Activated CD8-positive, alpha-beta T cell treated with anti-CD3 and anti-CD28 coated beads for 36 hours (primary cell): ENCODE results near the gene DCC. TPM values are rescaled to one million over a fixed set of nuclear protein-coding genes. Genes with fewer than 3 reads are reported as not detected.

ENCODE experiments used
- ATAC-seq: fragments of 200-7000 bp; cut with Tn5 transposase; one replicate; pipeline ENCODE4 v1.10.0; 2021; ENCODE audit warnings: mild to moderate bottlenecking, moderate library complexity
- CTCF ChIA-PET: fragments of 350-600 bp; sonication (Branson Sonifier 250); formaldehyde crosslinking; loops from one replicate; lab custom pipeline; 2021; ENCODE audit warnings: antibody characterized with exemption; lab: Charles Lee
- POLR2A ChIA-PET: fragments of 350-600 bp; sonication (Branson Sonifier 250); formaldehyde crosslinking; loops from one replicate; lab custom pipeline; 2021; ENCODE audit warnings: antibody characterized with exemption; lab: Charles Lee
- DNase-seq: peaks from one replicate; pipeline ENCODE4 v3.0.0-alpha.2; 2020
- H3K27ac Mint-ChIP-seq: one replicate; pipeline ENCODE4 v1.8.0; 2021; ENCODE audit warnings: mild to moderate bottlenecking, mixed read lengths
- H3K27me3 Mint-ChIP-seq: one replicate; pipeline ENCODE4 v1.8.0; 2021; ENCODE audit warnings: mixed read lengths
- H3K36me3 Mint-ChIP-seq: one replicate; pipeline ENCODE4 v1.8.0; 2021; ENCODE audit warnings: low read depth, mixed read lengths
- H3K4me1 Mint-ChIP-seq: one replicate; pipeline ENCODE4 v1.8.0; 2021; ENCODE audit warnings: low read depth, mixed read lengths
- H3K4me3 Mint-ChIP-seq: one replicate; pipeline ENCODE4 v1.8.0; 2021; ENCODE audit warnings: mild to moderate bottlenecking, moderate library complexity, mixed read lengths
- H3K9me3 Mint-ChIP-seq: one replicate; pipeline ENCODE4 v1.8.0; 2021; ENCODE audit warnings: mixed read lengths
- CTCF ChIP-seq: fragments of 200-600 bp; IDR thresholded peaks from one replicate; pipeline ENCODE4 v1.8.0; 2022; ENCODE audit warnings: antibody characterized with exemption, mild to moderate bottlenecking
- intact Hi-C: fragments of 100-400 bp; cut with micrococcal nuclease; formaldehyde crosslinking; loops from one replicate; pipeline ENCODE4 v1.10.0; 2022
- total RNA-seq, 2 experiments: library from RNA; stranded (reverse); gene quantifications; one replicate each; pipeline ENCODE4 v1.2.3, GENCODE V29; 2021

Gene DCC
- total RNA-seq, 2 experiments from 2014 or later: not detected

GRCh38 chr18:52826994-52827393 is 487.0 kb downstream of the DCC start:
- no peaks in the 10 kb centered on the region for H3K4me1 Mint-ChIP-seq
- no peak overlapping the region for H3K4me3 Mint-ChIP-seq
- intact Hi-C loops: no loop called here
- no peaks in the 10 kb centered on the region for H3K36me3 Mint-ChIP-seq
- POLR2A ChIA-PET: no interaction called here
- no peak overlapping the region for H3K27ac Mint-ChIP-seq
- DNase-seq (no peak), ATAC-seq (no peak)
- H3K9me3 Mint-ChIP-seq: peaks cover 2% of the 10 kb centered on the region
- no peak for TF ChIP-seq CTCF
- CTCF ChIA-PET: no interaction called here
- H3K27me3 Mint-ChIP-seq: no peaks in the 10 kb centered on the region

GRCh38 chr18:52829320-52829719 is 489.3 kb downstream of the DCC start:
- Mint-ChIP-seq H3K36me3 (no peaks in the 10 kb centered on the region), H3K27ac (no peak overlapping the region), H3K27me3 (no peaks in the 10 kb centered on the region), H3K4me3 (no peak overlapping the region), H3K9me3 (peaks cover 2% of the 10 kb centered on the region), H3K4me1 (no peaks in the 10 kb centered on the region)
- no peak for TF ChIP-seq CTCF
- intact Hi-C loops: no loop called here
- POLR2A ChIA-PET: no interaction called here
- ATAC-seq: no peak
- CTCF ChIA-PET: no interaction called here
- DNase-seq: no peak

GRCh38 chr18:52829876-52830405 is 489.9 kb downstream of the DCC start:
- Mint-ChIP-seq H3K36me3 (no peaks in the 10 kb centered on the region), H3K4me1 (no peaks in the 10 kb centered on the region), H3K27me3 (no peaks in the 10 kb centered on the region), H3K9me3 (peaks cover 2% of the 10 kb centered on the region), H3K27ac (no peak overlapping the region), H3K4me3 (no peak overlapping the region)
- ChIA-PET POLR2A (no interaction called here), CTCF (no interaction called here)
- ATAC-seq: no peak
- DNase-seq: no peak
- TF ChIP-seq CTCF: no peak
- intact Hi-C loops: no loop called here

GRCh38 chr18:52844323-52844722 is 504.3 kb downstream of the DCC start:
- intact Hi-C loops: no loop called here
- CTCF ChIA-PET: no interaction called here
- Mint-ChIP-seq H3K27ac (no peak overlapping the region), H3K4me3 (no peak overlapping the region), H3K4me1 (no peaks in the 10 kb centered on the region), H3K36me3 (no peaks in the 10 kb centered on the region), H3K9me3 (peaks cover 3% of the 10 kb centered on the region), H3K27me3 (no peaks in the 10 kb centered on the region)
- TF ChIP-seq CTCF: no peak
- no peak for ATAC-seq
- no peak for DNase-seq
- POLR2A ChIA-PET: no interaction called here

GRCh38 chr18:52845036-52845435 is 505.0 kb downstream of the DCC start:
- CTCF ChIA-PET: no interaction called here
- no peaks in the 10 kb centered on the region for H3K4me1 Mint-ChIP-seq
- H3K4me3 Mint-ChIP-seq: no peak overlapping the region
- ATAC-seq (no peak), DNase-seq (no peak)
- TF ChIP-seq CTCF: no peak
- no peaks in the 10 kb centered on the region for H3K27me3 Mint-ChIP-seq
- H3K36me3 Mint-ChIP-seq: no peaks in the 10 kb centered on the region
- H3K9me3 Mint-ChIP-seq: peaks cover 3% of the 10 kb centered on the region
- intact Hi-C loops: no loop called here
- POLR2A ChIA-PET: interaction anchor here (0.6 kb wide), 1 partner anchor 257 kb away, joined by 3 read pairs; no protein-coding TSS in a partner anchor
- H3K27ac Mint-ChIP-seq: no peak overlapping the region
